ENCODE results near the gene EEF1AKMT3. TPM values are rescaled to one million over a fixed set of nuclear protein-coding genes. Genes with fewer than 3 reads are reported as not detected.

EEF1AKMT3 gene
- total RNA-seq, 1 donor from 2014 or later = 6.0 TPM

DNA sequence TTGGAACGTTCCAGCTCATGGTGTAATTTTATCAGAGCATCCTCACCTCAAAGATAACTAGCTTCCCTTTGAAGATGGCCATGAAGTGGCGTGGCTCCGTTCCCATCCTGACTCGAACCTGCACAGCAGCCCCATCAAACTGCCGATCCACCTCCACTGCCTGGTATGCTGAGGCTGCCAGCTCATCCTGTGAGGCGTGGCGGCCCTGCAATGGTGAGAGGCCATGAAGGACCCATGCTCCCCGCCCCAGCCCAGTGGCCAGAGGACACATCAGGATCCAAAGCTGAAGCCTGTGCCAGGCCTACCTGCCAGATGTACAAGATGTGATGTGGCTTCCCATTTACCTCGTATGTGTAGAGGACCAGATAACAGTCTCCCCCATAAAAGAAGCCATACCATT is 34.9 kb downstream of the EEF1AKMT3 start:
- Mint-ChIP-seq H3K4me1 (ENCODE audit: unreplicated experiment) (no peaks in the 10 kb centered on the region), H3K4me3 (no peak overlapping the region), H3K9me3 (no peaks in the 10 kb centered on the region), H3K36me3 (no peaks in the 10 kb centered on the region), H3K27me3 (no peaks in the 10 kb centered on the region), H3K27ac (no peak overlapping the region)
- TF ChIP-seq, protein P1, sequence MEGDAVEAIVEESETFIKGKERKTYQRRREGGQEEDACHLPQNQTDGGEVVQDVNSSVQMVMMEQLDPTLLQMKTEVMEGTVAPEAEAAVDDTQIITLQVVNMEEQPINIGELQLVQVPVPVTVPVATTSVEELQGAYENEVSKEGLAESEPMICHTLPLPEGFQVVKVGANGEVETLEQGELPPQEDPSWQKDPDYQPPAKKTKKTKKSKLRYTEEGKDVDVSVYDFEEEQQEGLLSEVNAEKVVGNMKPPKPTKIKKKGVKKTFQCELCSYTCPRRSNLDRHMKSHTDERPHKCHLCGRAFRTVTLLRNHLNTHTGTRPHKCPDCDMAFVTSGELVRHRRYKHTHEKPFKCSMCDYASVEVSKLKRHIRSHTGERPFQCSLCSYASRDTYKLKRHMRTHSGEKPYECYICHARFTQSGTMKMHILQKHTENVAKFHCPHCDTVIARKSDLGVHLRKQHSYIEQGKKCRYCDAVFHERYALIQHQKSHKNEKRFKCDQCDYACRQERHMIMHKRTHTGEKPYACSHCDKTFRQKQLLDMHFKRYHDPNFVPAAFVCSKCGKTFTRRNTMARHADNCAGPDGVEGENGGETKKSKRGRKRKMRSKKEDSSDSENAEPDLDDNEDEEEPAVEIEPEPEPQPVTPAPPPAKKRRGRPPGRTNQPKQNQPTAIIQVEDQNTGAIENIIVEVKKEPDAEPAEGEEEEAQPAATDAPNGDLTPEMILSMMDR (conservative IDR thresholded peaks at IDR 0.05) = no peak
- no peak for DNase-seq (ENCODE audit: extremely low spot score, unreplicated experiment)

DNA sequence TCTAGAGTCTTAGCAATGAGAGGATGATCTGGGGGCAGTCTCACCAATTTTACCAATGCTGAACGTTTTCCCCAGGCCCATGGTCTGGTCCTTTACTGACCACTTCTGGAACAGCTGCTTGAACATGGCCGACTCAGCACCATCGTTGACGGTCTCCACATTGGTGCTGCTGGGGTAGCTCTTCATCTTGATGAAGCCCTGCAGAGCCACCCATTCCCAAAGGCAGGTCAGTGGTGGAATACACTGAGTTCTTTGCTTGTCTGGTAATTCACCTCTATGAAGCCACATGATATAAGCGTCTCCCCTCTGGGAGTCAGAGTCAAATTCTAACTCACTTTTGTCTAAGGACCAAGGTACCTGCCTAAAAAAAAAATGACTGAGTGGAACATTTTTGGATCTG is 35.9 kb downstream of the EEF1AKMT3 start:
- H3K36me3 Mint-ChIP-seq = no peaks in the 10 kb centered on the region
- H3K4me3 Mint-ChIP-seq = no peak overlapping the region
- H3K27me3 Mint-ChIP-seq = no peaks in the 10 kb centered on the region
- DNase-seq (ENCODE audit: extremely low spot score, unreplicated experiment) = no peak
- H3K4me1 Mint-ChIP-seq (ENCODE audit: unreplicated experiment) = no peaks in the 10 kb centered on the region
- no peak overlapping the region for H3K27ac Mint-ChIP-seq
- TF ChIP-seq, protein P1 (conservative IDR thresholded peaks at IDR 0.05) = no peak
- no peaks in the 10 kb centered on the region for H3K9me3 Mint-ChIP-seq

DNA sequence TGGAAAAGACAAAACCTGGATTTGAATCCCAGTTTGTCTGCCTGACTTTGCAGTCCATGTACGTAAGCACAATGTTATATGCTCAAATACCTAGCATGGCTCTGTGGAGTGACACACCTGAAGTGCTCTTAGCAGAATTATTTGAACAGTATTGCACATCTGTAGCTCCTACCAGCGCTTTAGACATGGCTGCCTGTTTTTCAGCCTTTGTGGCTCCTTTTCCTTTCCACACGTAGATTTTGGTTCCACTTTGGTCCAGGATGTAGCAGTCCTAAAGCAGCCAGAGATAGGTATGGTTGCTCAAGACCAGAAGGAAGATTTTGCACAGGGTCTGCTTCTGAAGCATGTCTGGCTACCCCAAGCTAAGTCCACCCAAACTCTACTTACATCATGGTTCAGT is 37.0 kb downstream of the EEF1AKMT3 start:
- H3K4me1 Mint-ChIP-seq (ENCODE audit: unreplicated experiment) = no peaks in the 10 kb centered on the region
- no peak overlapping the region for H3K4me3 Mint-ChIP-seq
- H3K9me3 Mint-ChIP-seq = no peaks in the 10 kb centered on the region
- no peak for DNase-seq (ENCODE audit: extremely low spot score, unreplicated experiment)
- H3K36me3 Mint-ChIP-seq = no peaks in the 10 kb centered on the region
- H3K27me3 Mint-ChIP-seq = no peaks in the 10 kb centered on the region
- TF ChIP-seq, protein P1 (conservative IDR thresholded peaks at IDR 0.05) = no peak
- H3K27ac Mint-ChIP-seq = no peak overlapping the region

DNA sequence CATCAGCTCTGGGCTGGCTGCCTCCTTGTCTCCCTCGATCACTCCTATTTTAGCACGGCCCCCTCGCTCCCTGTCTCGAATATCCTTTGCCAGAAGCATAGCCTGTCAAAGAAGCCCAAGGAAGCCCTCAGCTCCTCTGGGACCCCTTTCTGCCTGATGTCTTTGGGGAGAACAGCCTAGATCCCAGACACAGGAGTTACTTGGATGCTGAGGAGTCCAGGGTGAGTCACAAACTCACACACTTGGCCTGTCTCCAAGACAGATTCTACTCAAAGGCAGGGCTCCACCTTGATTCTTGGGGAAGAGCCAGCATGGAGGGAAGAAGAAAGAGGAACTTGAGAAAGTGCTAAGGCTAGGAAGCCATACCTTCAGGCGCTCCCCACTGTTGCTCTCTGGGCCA is 38.0 kb downstream of the EEF1AKMT3 start:
- TF ChIP-seq, protein P1 (conservative IDR thresholded peaks at IDR 0.05) = no peak
- no peaks in the 10 kb centered on the region for H3K36me3 Mint-ChIP-seq
- H3K4me1 Mint-ChIP-seq (ENCODE audit: unreplicated experiment) = no peaks in the 10 kb centered on the region
- no peak overlapping the region for H3K27ac Mint-ChIP-seq
- no peaks in the 10 kb centered on the region for H3K9me3 Mint-ChIP-seq
- no peak overlapping the region for H3K4me3 Mint-ChIP-seq
- no peak for DNase-seq (ENCODE audit: extremely low spot score, unreplicated experiment)
- no peaks in the 10 kb centered on the region for H3K27me3 Mint-ChIP-seq

DNA sequence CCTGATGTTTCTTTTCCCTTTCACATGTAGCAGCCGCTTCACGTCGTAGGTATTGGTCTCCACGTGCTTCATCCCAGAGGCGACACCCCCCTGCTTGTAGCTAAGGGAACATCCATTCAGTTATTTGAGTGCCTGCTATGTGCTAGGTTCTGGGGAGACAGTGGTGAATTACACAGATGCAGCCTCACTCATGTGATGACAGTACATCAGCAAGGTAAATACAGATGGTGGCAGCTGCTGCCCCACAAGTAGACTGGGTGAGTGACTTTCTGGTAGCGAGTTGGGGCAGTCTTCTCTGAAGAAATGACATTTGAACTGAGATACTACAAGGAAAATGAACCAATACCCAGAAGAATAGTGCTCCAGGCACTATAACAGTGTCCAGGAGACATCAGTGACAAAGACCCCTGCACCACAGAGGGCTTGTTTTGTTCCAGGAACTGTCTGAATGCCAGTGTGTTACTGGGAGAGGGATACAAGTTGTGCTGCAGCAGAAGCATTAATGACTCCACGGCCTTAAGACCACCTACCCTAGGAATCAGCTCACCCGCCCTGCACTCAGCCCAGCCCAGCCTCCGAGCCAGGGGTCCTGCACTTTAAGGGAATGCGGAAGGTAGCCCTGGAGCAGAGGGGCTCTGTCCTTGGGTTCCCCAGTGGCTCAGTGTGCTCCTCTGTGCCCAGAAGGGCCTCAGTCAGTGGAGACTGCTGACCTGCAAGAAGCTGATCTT is 38.8 kb downstream of the EEF1AKMT3 start:
- Mint-ChIP-seq H3K36me3 (no peaks in the 10 kb centered on the region), H3K9me3 (no peaks in the 10 kb centered on the region), H3K4me1 (ENCODE audit: unreplicated experiment) (no peaks in the 10 kb centered on the region), H3K27ac (no peak overlapping the region), H3K27me3 (no peaks in the 10 kb centered on the region), H3K4me3 (no peak overlapping the region)
- TF ChIP-seq, protein P1 (conservative IDR thresholded peaks at IDR 0.05) = no peak
- DNase-seq (ENCODE audit: extremely low spot score, unreplicated experiment) = no peak
